Psoas muscle (tissue), 8 donors: ENCODE measurements around the gene ARNT2. TPM values are rescaled to one million over a fixed set of nuclear protein-coding genes. Genes with fewer than 3 reads are reported as not detected.

Source experiments
- ATAC-seq, 4 donors: fragments of 200-7000 bp; cut with Tn5 transposase; one replicate each; pipeline ENCODE4 v1.9.1; 2020; ENCODE audit warnings: moderate library complexity in 3 of 4, mild to moderate bottlenecking in 2 of 4
- DNase-seq, 2 donors: peaks; one replicate each; pipeline ENCODE4 v3.0.0-alpha.2; 2020
- H3K27ac ChIP-seq: fragments of 200-600 bp; one replicate; pipeline ENCODE4 v1.8.0; 2022
- H3K27me3 ChIP-seq, 3 donors: fragments of 200-600 bp in 1 of 3; one replicate each; pipeline versions ENCODE4 v1.6.1 to v1.8.0; 2013 to 2022; ENCODE audit warnings: low read length in 2 of 3, mild to moderate bottlenecking in 2 of 3, moderate library complexity in 1 of 3; ENCODE audit not compliant: insufficient read depth in 3 of 3
- H3K36me3 ChIP-seq, 2 donors: fragments of 200-600 bp in 1 of 2; one replicate each; pipeline versions ENCODE4 v1.6.1 to v1.8.0; 2013 to 2022; ENCODE audit warnings: low read depth in 1 of 2, mild to moderate bottlenecking in 1 of 2, moderate library complexity in 1 of 2; ENCODE audit not compliant: insufficient read depth in 1 of 2
- H3K4me1 ChIP-seq: fragments of 200-600 bp; one replicate; pipeline ENCODE4 v1.8.0; 2022
- H3K4me3 ChIP-seq: fragments of 200-600 bp; one replicate; pipeline ENCODE4 v1.8.0; 2022; ENCODE audit warnings: mild to moderate bottlenecking
- H3K9me3 ChIP-seq: fragments of 200-600 bp; one replicate; pipeline ENCODE4 v1.8.0; 2022
- CTCF ChIP-seq: fragments of 200-600 bp; IDR thresholded peaks from one replicate; pipeline ENCODE4 v1.8.0; 2022; ENCODE audit warnings: antibody characterized with exemption
- WGBS, 3 donors: extraction: QIAGEN DNeasy Blood & Tissue Kit; methylation state at CpG; one replicate each; pipeline versions ENCODE4 v1.1.6 to v1.1.7; 2013; 5-methylcytosine and 5-hydroxymethylcytosine counted together
- intact Hi-C, 2 donors: fragments of 100-400 bp; cut with DNase I; formaldehyde crosslinking; loops; one replicate each; pipeline versions ENCODE4 v1.11.0 to v1.14.2; 2022
- polyA plus RNA-seq, 3 donors: library from polyadenylated mRNA; stranded (reverse); fragments of 200-250 nt; gene quantifications; one replicate each; pipeline ENCODE4 v1.2.3, GENCODE V29; 2013
- total RNA-seq, 4 donors: library from RNA; stranded (reverse); fragmentation: NEBNext Ultra II Directional in 2 of 4; extraction: Animal tissue kit (Norgen Biotek cat#: 25700) in 2 of 4; gene quantifications; one replicate each; pipeline versions ENCODE4 v1.2.1 to v1.2.4, GENCODE V29; 2021 to 2023
- donor health status: healthy with polysubstance abuse.
- donor health status: DM: no; HTN: no; CAD: no; lungs with moderate emphysema.
- donor health status: Bipolar disorder and iron deficiency.
- donor health status: healthy.
- donor health status: DM: yes; HTN: yes; CAD: no.
- donor health status: DM: no; HTN: no; CAD: no.
- donor health status: DM: no; HTN: no; CAD: no.
- donor health status: DM: yes; HTN: yes; CAD: no.

ARNT2 gene
- total and polyA plus RNA-seq, 7 donors: 0.09 to 12.2 (median 4.4) TPM

DNA sequence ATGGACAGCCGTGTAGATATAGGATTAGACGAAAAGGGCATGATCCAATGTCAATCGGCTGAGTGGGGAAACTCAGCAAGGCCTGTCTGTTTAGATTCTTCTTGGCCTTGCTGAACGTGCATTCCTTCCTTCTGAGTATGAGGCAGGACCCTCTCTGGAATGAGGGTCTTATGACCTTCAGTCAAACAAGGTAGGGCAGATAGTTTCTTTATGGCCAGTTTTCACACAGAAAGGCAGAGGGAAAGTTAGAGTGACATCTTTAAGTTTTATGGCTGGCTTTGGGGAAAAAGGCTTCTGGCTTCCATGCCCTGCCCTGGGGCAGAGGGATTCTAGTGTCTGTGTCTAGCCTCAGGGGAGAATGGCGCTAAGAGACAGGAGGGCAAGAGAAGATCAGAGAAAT, 29.7 kb downstream of the ARNT2 start:
- DNase-seq: no peak
- WGBS, 3 donors: 85 to 91% (median 90%) methylated on average over 5 of the region's 5 CpGs
- no peak overlapping the region for H3K27ac ChIP-seq
- H3K36me3 ChIP-seq: no peaks in the 10 kb centered on the region
- no peak overlapping the region for H3K4me3 ChIP-seq
- no peaks in the 10 kb centered on the region for H3K27me3 ChIP-seq
- TF ChIP-seq CTCF: no peak
- intact Hi-C loops: no loop called here
- no peak for ATAC-seq
- H3K9me3 ChIP-seq: no peaks in the 10 kb centered on the region
- no peaks in the 10 kb centered on the region for H3K4me1 ChIP-seq

- no peaks in the 10 kb centered on the region for H3K36me3 ChIP-seq
- H3K9me3 ChIP-seq: no peaks in the 10 kb centered on the region
- TF ChIP-seq CTCF: no peak
- ATAC-seq: no peak
- no peaks in the 10 kb centered on the region for H3K4me1 ChIP-seq
- intact Hi-C loops: no loop called here
- no peak overlapping the region for H3K27ac ChIP-seq
- no peaks in the 10 kb centered on the region for H3K27me3 ChIP-seq
- 78 to 81% (median 78%) methylated on average over 13 of the region's 13 CpGs for WGBS, 3 donors
- no peak overlapping the region for H3K4me3 ChIP-seq
- DNase-seq: no peak
Observed at GRCh38 chr15:80434926-80435720, 30.9 kb downstream of the ARNT2 start.

DNA sequence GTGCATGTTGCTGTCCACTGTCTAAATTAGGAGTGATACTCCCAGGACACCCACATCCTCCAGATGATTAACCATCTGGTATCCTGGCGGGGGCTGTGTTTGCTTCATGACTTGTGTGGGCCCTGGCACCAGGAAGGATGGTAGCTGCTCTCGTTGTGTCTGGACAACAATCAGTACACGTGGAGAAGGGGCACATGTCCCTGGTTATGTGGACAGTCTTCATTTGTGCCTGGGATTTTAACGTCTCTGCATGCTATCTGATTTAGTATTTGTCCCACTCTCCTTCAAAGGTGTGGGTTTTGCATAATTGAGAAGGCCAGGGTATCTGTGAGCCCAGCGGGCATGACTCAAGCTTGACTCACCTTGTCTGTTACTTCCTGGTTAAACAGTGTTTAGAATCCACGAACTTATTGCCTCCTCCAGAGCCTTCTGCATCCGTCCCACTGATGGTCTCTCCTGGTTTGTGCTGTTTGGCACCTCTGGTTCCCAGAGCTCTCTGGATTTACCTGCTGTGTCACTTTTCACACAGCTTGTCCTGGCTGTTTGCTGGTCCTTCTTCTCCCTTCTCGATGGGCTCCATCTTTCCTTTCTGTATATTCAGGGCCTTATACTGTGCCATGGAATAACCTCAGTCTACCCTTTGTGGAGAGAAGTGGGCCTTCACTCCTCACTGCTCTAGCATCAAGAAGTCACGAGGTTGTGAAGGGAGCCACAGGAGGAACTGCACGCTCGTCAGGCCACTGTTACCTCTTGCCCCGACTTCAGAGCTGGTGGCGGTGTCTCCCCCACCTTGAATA, 32.5 kb downstream of the ARNT2 start:
- Histone ChIP-seq H3K4me1 (no peaks in the 10 kb centered on the region), H3K36me3 (no peaks in the 10 kb centered on the region), H3K27me3 (no peaks in the 10 kb centered on the region), H3K9me3 (no peaks in the 10 kb centered on the region), H3K4me3 (no peak overlapping the region), H3K27ac (no peak overlapping the region)
- intact Hi-C loops: no loop called here
- 85 to 90% (median 87%) methylated on average over 13 of the region's 13 CpGs for WGBS, 3 donors
- DNase-seq (no peak), ATAC-seq (no peak)
- TF ChIP-seq CTCF: no peak

DNA sequence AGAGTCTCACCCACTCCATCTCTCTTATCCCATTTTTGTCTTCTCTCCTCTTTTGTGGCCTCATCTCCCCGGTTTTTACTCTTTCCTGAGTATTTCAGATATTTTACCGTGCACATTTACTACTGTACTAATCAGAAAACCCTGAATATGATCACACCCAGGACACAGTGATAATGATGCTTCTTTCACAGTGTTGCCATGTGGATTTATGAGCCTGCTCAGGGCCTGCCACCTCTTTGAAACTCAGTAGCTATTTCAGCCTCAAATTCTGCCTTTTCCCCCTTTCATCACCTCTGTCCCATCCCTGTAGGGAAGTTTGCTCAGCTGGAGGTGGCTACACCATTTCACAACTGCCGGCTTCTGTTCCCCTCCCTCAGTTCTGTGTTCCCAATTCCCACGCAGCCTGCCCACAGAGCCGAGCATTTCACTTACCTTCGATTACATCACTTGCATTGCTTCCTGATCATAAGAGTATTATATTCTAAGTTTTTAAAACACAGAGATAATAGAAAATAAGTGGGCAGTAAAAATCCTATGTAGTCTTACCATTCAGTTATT, 33.2 kb downstream of the ARNT2 start:
- H3K4me1 ChIP-seq: no peaks in the 10 kb centered on the region
- intact Hi-C loops: no loop called here
- H3K9me3 ChIP-seq: no peaks in the 10 kb centered on the region
- TF ChIP-seq CTCF: no peak
- no peak overlapping the region for H3K27ac ChIP-seq
- 66 to 78% (median 77%) methylated on average over 6 of the region's 6 CpGs for WGBS, 3 donors
- H3K27me3 ChIP-seq: no peaks in the 10 kb centered on the region
- H3K36me3 ChIP-seq: no peaks in the 10 kb centered on the region
- H3K4me3 ChIP-seq: no peak overlapping the region
- DNase-seq (no peak), ATAC-seq (no peak)
